Endothelial cell of umbilical vein (primary cell): ENCODE results near the gene PCNX1. TPM values are rescaled to one million over a fixed set of nuclear protein-coding genes. Genes with fewer than 3 reads are reported as not detected.

Source experiments
- BruUV-seq: library from RNA; stranded (reverse); fragments of 400-500 nt; replicated peaks from 2 replicates; lab custom pipeline; 2021; lab: Mats Ljungman, UMichigan
- CTCF ChIA-PET: fragments of 300-600, 350-600 bp; sonication (Branson Sonifier 250); formaldehyde crosslinking; loops from one replicate; lab custom pipeline; 2021; ENCODE audit warnings: antibody characterized with exemption, inconsistent platforms; lab: Charles Lee
- POLR2A ChIA-PET: fragments of 300-600, 350-600 bp; sonication (Branson Sonifier 250); formaldehyde crosslinking; loops from one replicate; lab custom pipeline; 2021; ENCODE audit warnings: antibody characterized with exemption, inconsistent platforms; lab: Charles Lee
- DNase-seq: peaks from one replicate; pipeline ENCODE4 v3.0.0-alpha.2; 2011; ENCODE audit warnings: low read depth, low spot score
- FAIRE-seq: peaks from 2 replicates; lab custom pipeline; 2011; peaks lifted over from hg19 to GRCh38; lab: Jason Lieb, UNC
- H2AFZ ChIP-seq: 2 replicates; pipeline ENCODE4 v1.6.0; 2012; ENCODE audit warnings: low read depth, low read length, control low read depth, inconsistent platforms
- H3K27ac ChIP-seq: 2 replicates; pipeline ENCODE4 v1.5.1; 2011; ENCODE audit warnings: low read depth, mild to moderate bottlenecking, control low read depth, low read length, moderate library complexity; ENCODE audit not compliant: insufficient read depth
- H3K27me3 ChIP-seq, 2 experiments: 2 replicates each; pipeline versions ENCODE4 v1.6.0 to v1.6.1; 2011; ENCODE audit warnings: low read length in 2 of 2, mixed read lengths in 1 of 2; ENCODE audit not compliant: control insufficient read depth in 2 of 2, insufficient read depth in 2 of 2
- H3K36me3 ChIP-seq, 2 experiments: 2 replicates in 1 of 2; 3 replicates in 1 of 2; pipeline ENCODE4 v1.5.1; 2011; ENCODE audit warnings: low read length in 2 of 2, mild to moderate bottlenecking in 1 of 2, moderate library complexity in 1 of 2; ENCODE audit not compliant: control insufficient read depth in 2 of 2, insufficient read depth in 2 of 2; ENCODE audit errors: extremely low read depth in 1 of 2
- H3K4me1 ChIP-seq: 3 replicates; pipeline ENCODE4 v1.5.1; 2011; ENCODE audit warnings: mild to moderate bottlenecking, low read length; ENCODE audit not compliant: control insufficient read depth, insufficient read depth; ENCODE audit errors: extremely low read depth
- H3K4me2 ChIP-seq: 2 replicates; pipeline ENCODE4 v1.6.1; 2011; ENCODE audit warnings: low read length, control low read depth, mixed read lengths; ENCODE audit not compliant: insufficient read depth
- H3K4me3 ChIP-seq, 3 experiments: fragments of 200-600 bp in 1 of 3; sonication (generic), shearing (Covaris generic) in 1 of 3; replicated peaks in 1 of 3; 2 replicates each; pipeline ENCODE4 v1.5.1; 2011 to 2016; ENCODE audit warnings: control low read depth in 3 of 3, low read length in 3 of 3, mild to moderate bottlenecking in 2 of 3, inconsistent platforms in 1 of 3, low read depth in 1 of 3, moderate library complexity in 1 of 3; ENCODE audit not compliant: insufficient read depth in 1 of 3
- H3K79me2 ChIP-seq: 2 replicates; pipeline ENCODE4 v1.6.0; 2012; ENCODE audit warnings: low read length, inconsistent platforms; ENCODE audit not compliant: control insufficient read depth, insufficient read depth
- H3K9ac ChIP-seq: replicated peaks from 2 replicates; pipeline ENCODE3; 2011; ENCODE audit warnings: low read length, control low read depth; ENCODE audit not compliant: insufficient read depth; ENCODE audit errors: extremely low read depth
- H3K9me1 ChIP-seq: replicated peaks from 3 replicates; pipeline ENCODE4 v1.6.0; 2011; ENCODE audit warnings: mild to moderate bottlenecking, low read length; ENCODE audit not compliant: control insufficient read depth, insufficient read depth; ENCODE audit errors: extremely low read depth
- H3K9me3 ChIP-seq: replicated peaks from 2 replicates; pipeline ENCODE4 v1.5.1; 2012; ENCODE audit warnings: low read length, inconsistent platforms; ENCODE audit not compliant: control insufficient read depth, insufficient read depth
- H4K20me1 ChIP-seq: replicated peaks from 2 replicates; pipeline ENCODE3; 2011; ENCODE audit warnings: mild to moderate bottlenecking, low read length; ENCODE audit not compliant: control insufficient read depth, insufficient read depth; ENCODE audit errors: extremely low read depth
- CTCF ChIP-seq, 2 donors: IDR thresholded peaks; 1 replicate in 1 of 2; 2 replicates in 1 of 2; pipeline ENCODE4 v1.5.1; 2011; ENCODE audit warnings: low read length in 2 of 2, mild to moderate bottlenecking in 2 of 2, moderate library complexity in 2 of 2, control low read depth in 1 of 2, inconsistent platforms in 1 of 2, low read depth in 1 of 2; ENCODE audit not compliant: insufficient read depth in 1 of 2; ENCODE audit errors: extremely low read depth in 1 of 2
- EZH2 ChIP-seq: IDR thresholded peaks from 2 replicates; pipeline ENCODE4 v1.6.1; 2012; ENCODE audit warnings: borderline replicate concordance, low read depth, mild to moderate bottlenecking, moderate library complexity, low read length, inconsistent platforms; ENCODE audit not compliant: severe bottlenecking
- FOS ChIP-seq: IDR thresholded peaks from 2 replicates; pipeline ENCODE4 v1.6.1; 2011; ENCODE audit warnings: mild to moderate bottlenecking, low read length, moderate library complexity, borderline replicate concordance; ENCODE audit not compliant: insufficient read depth
- GATA2 ChIP-seq: IDR thresholded peaks from 2 replicates; pipeline ENCODE4 v1.7.0; 2011; ENCODE audit warnings: low read depth, mild to moderate bottlenecking, moderate library complexity, mixed read lengths, low read length; ENCODE audit not compliant: insufficient read length, insufficient read depth
- JUN ChIP-seq: IDR thresholded peaks from 2 replicates; pipeline ENCODE4 v1.6.1; 2011; ENCODE audit warnings: borderline replicate concordance, low read depth; ENCODE audit not compliant: insufficient read length, insufficient read depth
- MAX ChIP-seq: IDR thresholded peaks from 2 replicates; pipeline ENCODE4 v1.6.1; 2011; ENCODE audit not compliant: insufficient read depth, insufficient read length
- MYC ChIP-seq: IDR thresholded peaks from one replicate; pipeline ENCODE4 v1.6.1; 2011; ENCODE audit warnings: mild to moderate bottlenecking, low read depth, low read length
- POLR2A ChIP-seq: IDR thresholded peaks from 2 replicates; pipeline ENCODE4 v1.6.1; 2012; ENCODE audit warnings: low read depth, mild to moderate bottlenecking, control low read depth, low read length
- POLR2AphosphoS5 ChIP-seq: IDR thresholded peaks from 2 replicates; pipeline ENCODE4 v1.6.1; 2012; ENCODE audit warnings: low read depth, mild to moderate bottlenecking, control low read depth, low read length, moderate library complexity; ENCODE audit not compliant: insufficient read depth
- dilution Hi-C: fragments of 300-500 bp; cut with MboI; formaldehyde crosslinking; loops from one replicate; pipeline ENCODE4 v1.15.0; 2019; ENCODE audit warnings: low sequenced_read_pairs; ENCODE audit not compliant: extremely low pct_ligation_motif_present
- intact Hi-C: fragments of 100-400 bp; cut with micrococcal nuclease; formaldehyde crosslinking; loops from one replicate; pipeline ENCODE4 v1.10.0; 2022
- polyA plus RNA-seq, 4 experiments: library from polyadenylated mRNA; depleted of rRNA in 3 of 4; stranded (reverse) in 3 of 4; unstranded in 1 of 4; fragments of >200 nt; gene quantifications; 2 replicates each; pipeline versions ENCODE4 v1.2.1 to v1.2.3, GENCODE V29; 2011 to 2012; ENCODE audit warnings: missing spikeins in 1 of 4
- total RNA-seq: library from RNA; stranded (reverse); gene quantifications from 2 replicates; pipeline ENCODE4 v1.2.3, GENCODE V29; 2021

Gene PCNX1
- total and polyA plus RNA-seq, 2 donors (not counting 3 experiments of a cell fraction or from before 2014, with no cell fraction given) = 21.4 to 40.5 TPM

- no peak overlapping the region for H2AFZ ChIP-seq
- intact Hi-C loops (no loop called here), dilution Hi-C loops (no loop called here)
- BruUV-seq = no TSS peak
- H3K27me3 ChIP-seq = no peaks in the 10 kb centered on the region
- H3K27ac ChIP-seq = no peak overlapping the region
- peaks cover 13% of the 10 kb centered on the region for H3K4me1 ChIP-seq
- no peaks in the 10 kb centered on the region for H3K9me3 ChIP-seq
- ChIA-PET POLR2A (no interaction called here), CTCF (interaction anchor here (0.9 to 1.9 kb wide), 6 partner anchors 9 to 38 kb away, joined by 3 to 15 read pairs (median 4); partner anchors contain the start of gene PCNX1)
- peaks cover 50% of the 10 kb centered on the region for H3K79me2 ChIP-seq
- no peaks in the 10 kb centered on the region for H3K36me3 ChIP-seq
- no peak for TF ChIP-seq POLR2A
- TF ChIP-seq GATA2 = no peak
- TF ChIP-seq JUN = no peak
- TF ChIP-seq FOS = no peak
- no peak for TF ChIP-seq CTCF (IDR thresholded peaks at IDR 0.05; ENCODE audit: extremely low read depth in 1 of 2, insufficient read depth in 1 of 2, low read depth in 1 of 2, low read length in 2 of 2)
- no peak for TF ChIP-seq MAX
- TF ChIP-seq MYC = no peak
- no peak for TF ChIP-seq POLR2AphosphoS5
- no peak for TF ChIP-seq EZH2
- no peaks in the 10 kb centered on the region for H3K9me1 ChIP-seq
- no peak overlapping the region for H3K9ac ChIP-seq
- DNase-seq (no peak), FAIRE-seq (no peak)
- H4K20me1 ChIP-seq = peaks cover 7% of the 10 kb centered on the region
- no peak overlapping the region for H3K4me3 ChIP-seq
- H3K4me2 ChIP-seq = peak overlapping the region; percentile 29
These were observed 26.8 kb downstream of the PCNX1 start for GRCh38 chr14:70934084-70934483.
